ENCODE measurements around the gene RBMS1.

Gene RBMS1

GRCh38 chr2:160295519-160296207 lies 197.9 kb downstream of the RBMS1 start:
- DNase-seq, result no peak

GRCh38 chr2:160294889-160295288 lies 198.7 kb downstream of the RBMS1 start:
- no peak for DNase-seq

GRCh38 chr2:160294339-160294803 lies 199.2 kb downstream of the RBMS1 start:
- peak; percentile 35 for DNase-seq

GRCh38 chr2:160293391-160294091 lies 200.1 kb downstream of the RBMS1 start:
- DNase-seq, result no peak

- no peak for DNase-seq
Measured at GRCh38 chr2:160292225-160292624, 201.4 kb downstream of the RBMS1 start.

- no peak for DNase-seq
Measured at GRCh38 chr2:160291382-160291781, 202.2 kb downstream of the RBMS1 start.

GRCh38 chr2:160290598-160290997 lies 203.0 kb downstream of the RBMS1 start:
- no peak for DNase-seq

- no peak for DNase-seq
Measured at GRCh38 chr2:160289831-160290230, 203.8 kb downstream of the RBMS1 start.

GRCh38 chr2:160289126-160289525 lies 204.5 kb downstream of the RBMS1 start:
- DNase-seq, result no peak

GRCh38 chr2:160288324-160288723 lies 205.3 kb downstream of the RBMS1 start:
- no peak for DNase-seq

GRCh38 chr2:160287476-160287875 lies 206.1 kb downstream of the RBMS1 start:
- no peak for DNase-seq

- DNase-seq, result no peak
Measured at GRCh38 chr2:160286551-160286950, 207.1 kb downstream of the RBMS1 start.

GRCh38 chr2:160283675-160284074 lies 209.9 kb downstream of the RBMS1 start:
- no peak for DNase-seq

GRCh38 chr2:160282063-160282580 lies 211.5 kb downstream of the RBMS1 start:
- DNase-seq, result no peak

GRCh38 chr2:160281213-160281612 lies 212.4 kb downstream of the RBMS1 start:
- DNase-seq, result no peak

- DNase-seq, result no peak
Measured at GRCh38 chr2:160279813-160280465, 213.7 kb downstream of the RBMS1 start.

- DNase-seq, result no peak
Measured at GRCh38 chr2:160278879-160279177, 214.8 kb downstream of the RBMS1 start.

- peak; percentile 1 for DNase-seq
Measured at GRCh38 chr2:160278101-160278878, 215.3 kb downstream of the RBMS1 start.

GRCh38 chr2:160277151-160277550 lies 216.5 kb downstream of the RBMS1 start:
- DNase-seq, result no peak

GRCh38 chr2:160275656-160276055 lies 218.0 kb downstream of the RBMS1 start:
- no peak for DNase-seq

- no peak for DNase-seq
Measured at GRCh38 chr2:160271171-160272086, 222.2 kb downstream of the RBMS1 start.

- DNase-seq, result no peak
Measured at GRCh38 chr2:160270571-160271113, 223.0 kb downstream of the RBMS1 start.
